Hematopoietic multipotent progenitor cell treated with erythropoietin and hydrocortisone succinate and interleukin-3 and kit ligand, for 6 days (in vitro differentiated cells): ENCODE results near the gene BFSP1.
A peak's percentile ranks its signal among the peaks of the same experiment; 100 is the strongest.

Source experiments
- DNase-seq: peaks from one replicate; pipeline ENCODE4 v3.0.0-alpha.2; 2015

Gene BFSP1

DNA sequence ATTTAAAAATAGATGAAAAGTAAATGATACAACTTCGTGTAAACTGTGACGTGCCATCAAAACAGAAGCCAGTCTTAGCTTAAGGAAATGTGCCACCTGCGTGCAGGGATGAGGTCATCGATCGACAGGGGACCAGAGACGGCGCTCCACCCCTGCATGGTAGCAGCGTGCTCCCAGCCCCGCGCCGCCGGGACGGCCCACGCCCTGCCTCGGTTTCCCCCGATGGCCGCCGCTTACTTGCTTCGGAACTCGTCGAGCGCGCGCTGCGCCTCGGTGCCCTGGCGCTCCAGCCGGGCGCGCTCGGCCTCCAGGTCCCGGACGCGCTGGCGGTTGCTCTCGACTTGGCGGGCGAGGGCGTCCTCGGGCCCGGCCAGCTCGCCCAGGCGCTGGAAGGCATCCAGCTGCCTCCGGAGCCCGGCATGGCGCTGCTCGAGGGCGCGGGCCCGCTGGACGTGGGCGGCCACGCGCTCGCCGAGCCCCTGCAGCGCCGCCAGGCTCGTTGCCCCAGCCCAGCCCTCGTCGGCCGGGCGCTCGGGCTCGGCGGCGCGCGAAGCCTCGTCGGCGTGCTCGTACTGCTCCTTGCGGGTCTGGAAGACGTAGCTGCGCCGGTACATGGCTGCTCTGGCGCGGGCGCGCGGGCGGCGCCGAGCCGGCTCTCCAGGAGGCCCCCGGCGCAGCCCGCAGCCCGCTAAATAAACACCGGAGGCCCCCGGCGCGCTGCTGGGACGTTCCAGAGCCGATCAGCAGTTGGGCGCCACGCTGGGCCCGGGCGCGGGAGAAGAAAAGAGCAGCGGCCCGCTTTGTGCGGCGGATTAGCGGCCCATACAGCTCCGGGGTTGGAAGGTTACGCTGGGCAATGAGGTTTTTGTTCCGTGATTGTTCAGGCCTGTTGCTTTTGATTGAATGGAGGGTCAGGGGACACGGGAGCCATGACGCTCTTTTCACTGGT, at the start of gene BFSP1:
TSS of gene BFSP1 (minus strand) at position 664 of the 949 bp plus-strand sequence. CDS start at position 614, 50 bp downstream.
- DNase-seq, result peak; percentile 71

- DNase-seq, result no peak
These were observed 49.7 kb upstream of the BFSP1 start for GRCh38 chr20:17580895-17581294.

- DNase-seq, result no peak
These were observed 48.3 kb upstream of the BFSP1 start for GRCh38 chr20:17579369-17580039.

GRCh38 chr20:17576215-17576614, 45.0 kb upstream of the BFSP1 start:
- DNase-seq, result no peak

DNA sequence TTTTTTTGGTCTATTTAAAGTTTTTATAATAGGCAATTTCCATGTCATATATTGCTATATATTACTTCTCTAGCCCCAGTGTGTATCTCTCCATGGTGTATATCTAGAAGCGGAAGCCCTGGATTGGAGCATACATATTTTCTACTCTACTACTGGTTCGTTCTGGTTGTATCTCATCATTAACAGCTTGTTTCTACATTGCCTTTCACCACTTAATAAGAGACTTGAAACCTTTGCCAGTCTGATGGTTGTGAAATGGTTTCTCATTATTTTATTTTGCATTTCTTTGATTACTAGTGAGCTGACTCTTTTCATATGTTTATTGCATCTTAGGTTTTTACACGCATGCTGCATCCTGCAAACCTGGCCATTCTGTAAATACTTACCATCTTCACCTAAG, 42.3 kb upstream of the BFSP1 start:
- no peak for DNase-seq

DNA sequence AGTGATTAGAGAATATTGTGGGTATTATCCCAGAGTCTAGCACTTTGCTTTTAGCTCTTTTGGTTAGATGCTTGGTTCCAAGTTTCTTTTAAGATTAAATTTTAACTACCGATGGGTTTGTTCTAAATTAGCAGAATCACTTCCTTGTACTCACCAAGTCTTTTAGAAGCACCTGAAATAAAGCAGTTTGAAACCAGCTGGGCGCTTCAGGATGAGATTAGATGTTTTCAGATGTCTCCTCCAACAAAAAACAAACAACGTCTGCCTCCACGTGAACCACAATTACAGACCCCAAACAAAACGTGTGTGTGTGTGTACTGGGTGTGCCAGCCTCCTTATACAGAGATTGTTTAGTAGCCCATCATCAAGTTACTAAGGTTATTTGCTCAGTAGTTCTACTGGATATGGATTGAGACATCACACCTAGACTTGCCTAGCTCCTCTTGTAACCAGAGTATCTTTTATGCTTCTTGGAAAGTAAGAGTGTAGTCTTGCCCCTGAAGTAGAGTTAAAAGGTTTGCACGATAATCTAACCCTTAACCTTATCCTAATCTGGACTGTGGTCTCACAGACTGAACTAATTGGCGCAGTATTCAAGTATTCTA, 41.0 kb upstream of the BFSP1 start:
- DNase-seq, result no peak

GRCh38 chr20:17571153-17571527, 40.0 kb upstream of the BFSP1 start:
- DNase-seq, result peak; percentile 80

DNA sequence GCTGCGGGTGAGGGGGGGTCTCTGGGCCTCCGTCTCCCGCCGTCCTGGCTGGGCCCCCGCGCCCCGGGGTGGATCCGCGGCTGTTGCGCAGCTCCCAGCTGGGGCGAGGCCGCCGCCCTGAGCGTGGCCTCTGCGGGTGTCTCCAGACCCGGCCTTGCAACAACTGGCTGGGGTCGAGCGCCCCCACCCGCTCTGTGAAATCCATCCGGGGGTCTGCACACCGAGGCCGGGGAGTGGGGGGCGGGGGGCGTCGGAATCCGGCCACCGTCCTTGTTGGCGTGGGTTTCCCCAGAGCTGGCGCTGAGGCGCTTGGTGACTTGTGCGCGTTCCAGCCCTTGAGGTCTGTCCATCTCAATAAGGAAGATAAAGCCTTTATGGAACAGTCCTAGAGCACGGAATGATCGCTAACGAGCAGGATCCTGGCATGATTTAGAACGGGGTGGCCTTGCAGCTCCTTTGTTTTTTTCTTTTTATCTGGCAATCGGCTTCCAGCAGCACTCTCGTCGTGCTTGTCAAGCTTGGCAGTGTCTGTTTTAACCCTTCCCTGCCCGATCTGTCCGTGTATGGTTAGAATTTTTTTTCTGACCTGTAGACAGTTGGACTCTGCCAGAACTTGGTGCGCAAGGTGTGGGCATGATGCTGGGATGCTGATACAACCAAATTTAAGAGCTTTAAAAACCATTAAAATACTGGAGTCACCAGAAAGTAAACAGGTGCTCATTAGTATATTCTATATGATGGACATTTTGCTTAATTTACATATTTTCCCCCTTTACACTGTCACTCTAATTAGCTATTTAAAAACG, 39.4 kb upstream of the BFSP1 start:
- DNase-seq, result peak; percentile 85

GRCh38 chr20:17569616-17570346, 38.6 kb upstream of the BFSP1 start, which contains the start of gene DSTN:
Gene DSTN, plus strand, starts transcription at chr20:17570075. Its CDS starts 134 bp downstream, at chr20:17570209.
- DNase-seq, result peak; percentile 92

- peak; percentile 53 for DNase-seq
These were observed 37.9 kb upstream of the BFSP1 start for GRCh38 chr20:17568972-17569521.

DNA sequence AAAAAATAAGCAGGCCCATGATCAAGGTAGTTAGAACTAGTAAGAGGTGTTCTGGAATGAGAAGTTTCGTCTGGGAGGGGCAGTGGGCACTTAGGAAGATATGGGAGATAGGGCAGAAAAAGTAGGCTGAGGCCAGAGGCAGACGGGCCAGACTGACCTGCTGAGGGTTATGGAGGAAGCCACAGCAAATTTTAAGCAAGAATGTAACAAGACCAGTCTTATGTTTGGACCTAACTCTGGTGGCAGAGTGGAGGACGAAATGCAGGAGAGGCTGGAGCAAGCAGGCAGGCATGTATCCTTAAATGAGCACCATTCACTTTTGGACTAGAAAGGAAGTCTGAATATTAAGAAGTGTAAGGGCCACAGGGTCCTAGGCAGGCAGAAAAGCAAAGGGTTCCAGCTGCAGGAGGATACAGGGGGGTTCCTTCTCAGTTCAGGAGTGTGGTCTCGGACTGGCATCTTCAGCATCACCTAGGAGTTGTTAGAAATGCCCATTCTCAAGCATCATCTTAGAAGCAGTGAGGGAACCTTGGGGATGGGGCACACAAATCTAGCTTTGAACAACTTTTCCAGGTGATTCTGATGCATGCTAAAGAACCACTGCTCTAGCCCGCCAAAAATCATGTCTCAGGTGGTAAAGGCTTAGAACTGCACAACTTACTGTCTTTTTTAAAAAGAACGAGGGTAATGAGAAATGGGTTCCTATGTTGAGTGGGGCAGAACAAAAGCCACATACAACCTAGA, 37.0 kb upstream of the BFSP1 start:
- DNase-seq, result no peak

DNA sequence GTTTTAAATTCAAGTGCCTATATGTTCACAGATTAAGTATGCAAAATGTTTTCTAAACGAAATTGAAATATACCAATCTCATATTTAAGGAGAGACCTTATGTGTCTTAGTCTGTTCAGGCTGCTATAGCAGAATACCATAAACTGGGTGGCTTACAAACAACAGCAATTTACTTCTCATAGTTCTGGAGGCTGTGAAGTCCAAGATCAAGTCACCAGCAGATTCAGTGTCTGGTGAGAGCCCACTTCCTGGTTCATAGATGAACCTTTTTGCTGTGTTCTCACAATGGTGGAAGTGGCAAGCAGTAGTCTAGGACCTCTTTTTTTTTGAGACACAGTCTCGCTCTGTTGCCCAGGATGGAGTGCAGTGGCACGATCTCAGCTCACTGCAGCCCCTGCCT, 35.2 kb upstream of the BFSP1 start:
- DNase-seq, result no peak

DNA sequence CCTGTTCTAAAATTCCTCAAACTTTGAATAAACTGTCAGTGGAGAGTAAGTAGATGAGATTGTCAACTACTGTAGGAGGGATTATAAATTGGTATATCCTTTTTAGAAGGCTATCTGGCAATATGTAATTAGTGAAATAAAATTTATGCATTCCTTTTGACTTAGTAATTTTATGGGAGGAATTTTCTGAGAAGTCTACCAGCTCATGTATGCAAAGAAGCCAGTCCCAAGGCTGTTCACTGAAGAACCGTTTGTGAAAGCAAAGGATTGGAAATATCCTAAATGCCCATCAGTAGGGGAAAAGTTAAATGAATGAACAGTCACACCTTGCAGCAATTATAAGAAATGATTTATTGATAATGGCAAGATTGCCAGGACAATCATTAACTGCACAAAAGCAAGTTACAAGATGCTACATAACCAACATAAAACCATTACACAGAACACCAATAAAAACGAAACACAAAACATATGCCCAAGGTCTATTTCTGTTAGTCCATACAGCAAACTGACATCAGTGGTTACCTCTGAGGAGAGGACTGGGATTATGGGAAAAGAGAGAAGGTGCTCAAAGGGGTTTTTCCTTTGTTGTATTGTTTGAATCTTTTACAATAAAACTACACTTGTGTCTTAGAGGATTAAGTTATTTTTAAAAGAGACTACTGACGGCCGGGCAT, 34.1 kb upstream of the BFSP1 start:
- DNase-seq, result no peak

DNA sequence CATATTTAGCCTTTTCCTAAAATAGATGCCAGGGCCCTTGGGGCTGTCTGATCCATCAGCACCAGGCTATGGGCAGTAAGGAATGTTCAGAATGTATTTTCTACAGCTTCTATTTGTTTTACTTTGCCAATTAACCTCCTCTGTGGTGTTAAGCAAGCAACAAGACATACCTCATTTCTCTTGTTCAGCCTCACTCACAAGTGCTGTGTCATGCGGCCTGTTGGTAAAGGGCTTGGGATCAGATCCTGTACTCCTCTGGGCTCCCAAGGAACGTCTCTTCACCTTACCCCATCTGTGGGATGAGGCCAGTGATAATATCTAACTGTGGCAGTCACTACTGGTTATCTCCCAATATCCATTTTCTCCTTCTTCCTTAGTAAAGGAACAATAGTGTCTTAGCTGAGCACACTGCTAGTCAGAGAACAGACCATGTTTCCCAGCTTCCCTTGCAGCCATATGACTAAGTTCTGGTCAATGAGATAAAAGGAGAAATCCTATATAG, 31.7 kb upstream of the BFSP1 start:
- DNase-seq, result peak; percentile 46

- DNase-seq, result no peak
These were observed 29.3 kb upstream of the BFSP1 start for GRCh38 chr20:17560344-17561074.

DNA sequence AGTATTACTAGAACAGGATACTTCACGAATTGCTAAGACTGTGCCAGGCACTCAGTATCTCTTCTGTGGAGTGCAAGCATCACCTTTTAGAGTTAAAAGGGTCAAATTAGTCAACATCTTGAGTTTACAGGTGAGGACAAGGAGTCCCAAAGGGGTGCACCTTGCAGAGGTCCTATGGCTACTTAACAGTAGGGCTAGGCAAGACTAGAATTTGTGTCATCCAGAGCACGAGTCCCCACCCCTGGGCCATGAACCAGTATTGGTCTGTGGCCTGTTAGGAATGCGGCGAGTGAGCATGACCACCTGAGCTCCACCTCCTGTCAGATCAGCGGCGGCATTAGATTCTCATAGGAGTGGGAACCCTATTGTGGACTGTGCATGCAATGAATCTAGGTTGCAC, 28.2 kb upstream of the BFSP1 start:
- no peak for DNase-seq

DNA sequence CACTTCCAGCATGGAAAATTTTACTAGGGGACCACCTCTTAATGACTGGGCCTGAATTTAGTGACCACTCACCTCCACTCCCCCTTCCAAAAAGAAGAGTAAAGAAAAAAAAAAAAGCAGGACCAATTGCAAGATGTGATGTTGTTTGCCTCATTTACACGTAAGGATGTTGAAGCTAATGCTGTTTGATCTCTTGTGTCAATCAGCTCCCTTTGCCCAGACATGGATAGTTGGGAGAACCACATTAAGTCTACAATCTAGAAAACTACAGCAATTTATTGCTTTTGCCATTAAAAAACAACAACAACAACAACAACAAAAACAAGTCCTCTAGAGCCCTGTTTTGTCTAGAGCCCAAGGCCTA, 27.7 kb upstream of the BFSP1 start:
- no peak for DNase-seq

- DNase-seq, result peak; percentile 41
These were observed 27.2 kb upstream of the BFSP1 start for GRCh38 chr20:17558154-17558940.

- no peak for DNase-seq
These were observed 26.5 kb upstream of the BFSP1 start for GRCh38 chr20:17557675-17558006.
